Measurements from ENCODE around the gene BARD1. TPM values are rescaled to one million over a fixed set of nuclear protein-coding genes. Genes with fewer than 3 reads are reported as not detected.

The BARD1 gene
- total RNA-seq, 1 experiment from 2014 or later = 26.1 TPM

GRCh38 chr2:214737188-214737587, 72.3 kb downstream of the BARD1 start:
- no peaks in the 10 kb centered on the region for H3K27me3 Mint-ChIP-seq (ENCODE audit: insufficient read depth, unreplicated experiment)
- H3K9me3 ChIP-seq = no peaks in the 10 kb centered on the region
- no peak for TF ChIP-seq CTCF (IDR thresholded peaks at IDR 0.05; ENCODE audit: insufficient read depth in 1 of 2, low read depth in 1 of 2, low read length in 1 of 2, severe bottlenecking in 1 of 2, unreplicated experiment in 1 of 2)
- CTCF ChIA-PET = no interaction called here
- no peak overlapping the region for H3K4me3 ChIP-seq (ENCODE audit: low read depth, low read length)
- BruUV-seq (replicated peaks) = no TSS peak
- H3K4me1 Mint-ChIP-seq (ENCODE audit: low read depth, unreplicated experiment) = no peaks in the 10 kb centered on the region
- H3K4me1 ChIP-seq = no peaks in the 10 kb centered on the region
- H3K4me3 Mint-ChIP-seq (ENCODE audit: unreplicated experiment) = no peak overlapping the region
- H3K27me3 ChIP-seq (replicated peaks; ENCODE audit: control insufficient read depth, insufficient read depth, low read length) = no peaks in the 10 kb centered on the region
- no peak overlapping the region for H3K27ac Mint-ChIP-seq (ENCODE audit: unreplicated experiment)
- H3K36me3 ChIP-seq (ENCODE audit: control insufficient read depth, insufficient read depth, low read length) = no peaks in the 10 kb centered on the region
- intact Hi-C loops (cut with micrococcal nuclease; ENCODE audit: unreplicated experiment) = no loop called here
- H3K36me3 Mint-ChIP-seq (ENCODE audit: insufficient read depth, unreplicated experiment) = peaks cover 13% of the 10 kb centered on the region
- DNase-seq = no peak
- no peaks in the 10 kb centered on the region for H3K9me3 Mint-ChIP-seq (ENCODE audit: unreplicated experiment)
- POLR2A ChIA-PET = no interaction called here

- no peaks in the 10 kb centered on the region for H3K9me3 ChIP-seq
- BruUV-seq (replicated peaks) = no TSS peak
- Mint-ChIP-seq H3K4me1 (ENCODE audit: low read depth, unreplicated experiment) (no peaks in the 10 kb centered on the region), H3K9me3 (ENCODE audit: unreplicated experiment) (no peaks in the 10 kb centered on the region), H3K36me3 (ENCODE audit: insufficient read depth, unreplicated experiment) (peaks cover 29% of the 10 kb centered on the region), H3K27ac (ENCODE audit: unreplicated experiment) (no peak overlapping the region), H3K27me3 (ENCODE audit: insufficient read depth, unreplicated experiment) (no peaks in the 10 kb centered on the region), H3K4me3 (ENCODE audit: unreplicated experiment) (no peak overlapping the region)
- no peaks in the 10 kb centered on the region for H3K4me1 ChIP-seq
- no peak for DNase-seq
- TF ChIP-seq CTCF (IDR thresholded peaks at IDR 0.05; ENCODE audit: insufficient read depth in 1 of 2, low read depth in 1 of 2, low read length in 1 of 2, severe bottlenecking in 1 of 2, unreplicated experiment in 1 of 2) = no peak
- H3K36me3 ChIP-seq (ENCODE audit: control insufficient read depth, insufficient read depth, low read length) = no peaks in the 10 kb centered on the region
- intact Hi-C loops (cut with micrococcal nuclease; ENCODE audit: unreplicated experiment) = no loop called here
- POLR2A ChIA-PET = no interaction called here
- H3K4me3 ChIP-seq (ENCODE audit: low read depth, low read length) = no peak overlapping the region
- CTCF ChIA-PET = no interaction called here
- H3K27me3 ChIP-seq (replicated peaks; ENCODE audit: control insufficient read depth, insufficient read depth, low read length) = no peaks in the 10 kb centered on the region
Observed at GRCh38 chr2:214730800-214731407, 78.6 kb downstream of the BARD1 start.

- ChIA-PET POLR2A (no interaction called here), CTCF (no interaction called here)
- no peaks in the 10 kb centered on the region for H3K27me3 Mint-ChIP-seq (ENCODE audit: insufficient read depth, unreplicated experiment)
- intact Hi-C loops (cut with micrococcal nuclease; ENCODE audit: unreplicated experiment) = no loop called here
- no peak for TF ChIP-seq CTCF (IDR thresholded peaks at IDR 0.05; ENCODE audit: insufficient read depth in 1 of 2, low read depth in 1 of 2, low read length in 1 of 2, severe bottlenecking in 1 of 2, unreplicated experiment in 1 of 2)
- Histone ChIP-seq H3K4me3 (ENCODE audit: low read depth, low read length) (no peak overlapping the region), H3K27me3 (replicated peaks; ENCODE audit: control insufficient read depth, insufficient read depth, low read length) (no peaks in the 10 kb centered on the region), H3K9me3 (no peaks in the 10 kb centered on the region), H3K36me3 (ENCODE audit: control insufficient read depth, insufficient read depth, low read length) (no peaks in the 10 kb centered on the region), H3K4me1 (no peaks in the 10 kb centered on the region)
- DNase-seq = no peak
- peaks cover 33% of the 10 kb centered on the region for H3K36me3 Mint-ChIP-seq (ENCODE audit: insufficient read depth, unreplicated experiment)
- no peaks in the 10 kb centered on the region for H3K4me1 Mint-ChIP-seq (ENCODE audit: low read depth, unreplicated experiment)
- H3K4me3 Mint-ChIP-seq (ENCODE audit: unreplicated experiment) = no peak overlapping the region
- H3K9me3 Mint-ChIP-seq (ENCODE audit: unreplicated experiment) = no peaks in the 10 kb centered on the region
- BruUV-seq (replicated peaks) = no TSS peak
- H3K27ac Mint-ChIP-seq (ENCODE audit: unreplicated experiment) = no peak overlapping the region
Observed at GRCh38 chr2:214730248-214730647, 79.2 kb downstream of the BARD1 start.
